Measurements from ENCODE around the gene FANCC. TPM values are rescaled to one million over a fixed set of nuclear protein-coding genes. Genes with fewer than 3 reads are reported as not detected.
A peak's percentile ranks its signal among the peaks of the same experiment; 100 is the strongest.
"Not testable (repeated sequence)": the region's sequence is repeated elsewhere in the genome, so short reads cannot be mapped to it uniquely, and the experiment has no call there.

Gene FANCC
- total RNA-seq, 1 experiment from 2014 or later = 14.6 TPM

DNA sequence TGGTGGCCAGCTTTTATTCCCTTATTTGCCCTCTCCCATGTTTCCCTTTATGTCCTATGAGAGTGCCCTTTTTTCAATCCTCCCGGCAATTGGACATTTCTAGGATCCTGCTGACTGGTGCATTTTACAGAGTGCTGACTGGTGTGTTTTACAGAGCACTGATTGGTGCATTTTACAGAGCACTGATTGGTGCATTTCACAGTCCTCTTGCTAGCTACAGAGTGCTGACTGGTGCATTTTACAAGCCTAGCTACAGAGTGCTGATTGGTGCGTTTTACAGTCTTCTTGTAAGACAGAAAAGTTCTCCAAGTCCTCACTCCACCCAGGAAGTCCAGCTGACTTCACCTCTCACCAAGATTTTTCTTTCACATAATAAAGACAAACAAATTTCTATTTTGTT lies 15.4 kb upstream of the FANCC start:
- DNase-seq (ENCODE audit: extremely low read depth, low read depth) = no peak

DNA sequence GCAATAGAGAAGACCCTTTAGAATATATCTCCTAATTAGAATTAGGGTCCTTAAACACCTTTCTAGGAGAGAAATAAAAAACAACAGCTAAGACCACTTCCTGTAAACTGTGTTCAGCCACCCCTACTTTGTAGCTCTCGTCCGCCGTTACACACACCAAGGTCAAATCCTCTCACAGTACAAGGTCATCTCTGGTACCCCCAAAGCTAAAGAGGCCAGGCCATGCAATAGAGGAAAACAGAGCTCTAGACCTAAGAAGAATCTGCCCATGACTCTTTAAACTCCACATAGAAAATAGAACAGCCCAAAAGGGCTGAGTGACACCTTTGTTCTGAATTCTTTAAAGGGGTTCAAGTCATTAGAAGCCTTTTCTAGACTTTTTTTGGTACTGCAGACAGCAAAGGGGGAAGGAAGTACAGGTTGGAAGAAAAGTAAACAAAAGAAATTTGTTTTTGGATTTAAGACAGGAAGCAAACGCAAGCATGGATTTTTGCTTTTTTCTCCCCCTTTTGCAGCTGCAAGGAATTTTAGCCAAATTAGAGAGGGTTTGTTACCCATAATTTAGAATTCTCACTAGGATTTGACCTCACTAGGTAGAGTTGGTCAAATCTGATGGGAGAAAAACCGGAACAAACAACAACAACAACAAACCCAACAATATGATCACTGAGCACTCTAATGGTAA lies 13.4 kb upstream of the FANCC start:
- no peak for DNase-seq (ENCODE audit: extremely low read depth, low read depth)

DNA sequence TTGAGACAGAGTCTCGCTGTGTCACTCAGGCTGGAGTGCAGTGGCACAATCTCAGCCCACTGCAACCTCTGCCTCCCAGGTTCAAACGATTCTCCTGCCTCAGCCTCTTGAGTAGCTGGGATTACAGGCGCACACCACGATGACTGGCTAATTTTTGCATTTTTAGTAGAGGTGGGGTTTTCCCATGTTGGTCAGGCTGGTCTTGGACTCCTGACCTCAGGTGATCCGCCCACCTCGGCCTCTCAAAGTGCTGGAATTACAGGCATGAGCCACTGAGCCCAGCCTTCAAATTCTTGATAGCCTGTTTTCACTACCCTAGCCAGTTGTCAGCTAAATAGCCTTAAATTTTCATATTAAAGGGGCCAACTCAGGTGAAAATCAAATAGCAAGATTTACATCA lies 11.6 kb upstream of the FANCC start:
- DNase-seq (ENCODE audit: extremely low read depth, low read depth) = not testable (repeated sequence)

DNA sequence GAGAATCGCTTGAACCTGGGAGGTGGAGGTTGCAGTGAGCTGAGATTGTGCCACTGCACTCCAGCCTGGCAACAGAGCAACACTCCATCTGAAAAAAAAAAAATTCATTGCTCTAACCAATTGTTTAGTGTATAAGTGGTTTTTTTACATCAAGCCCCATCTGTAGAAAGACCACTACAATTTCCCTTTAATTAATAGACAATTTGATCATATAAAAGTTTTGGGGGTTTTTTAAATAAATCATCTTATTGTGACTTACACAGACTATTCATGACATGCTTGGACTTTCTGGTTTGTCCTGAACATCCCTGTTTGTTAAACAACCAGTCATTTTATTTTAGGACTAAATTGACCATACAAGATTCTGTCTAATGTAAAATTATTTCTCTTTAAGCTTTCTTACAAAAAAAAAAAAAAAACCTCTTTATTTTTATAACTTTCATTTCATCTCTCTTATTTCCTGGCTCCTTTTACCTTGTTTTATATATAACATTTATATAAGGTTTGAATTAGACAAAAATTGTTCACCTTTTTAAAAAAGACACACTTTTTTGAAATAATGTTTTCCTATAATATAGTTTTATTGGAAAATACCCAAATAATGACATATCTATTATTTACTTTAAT lies 9.8 kb upstream of the FANCC start:
- DNase-seq (ENCODE audit: extremely low read depth, low read depth) = no peak

DNA sequence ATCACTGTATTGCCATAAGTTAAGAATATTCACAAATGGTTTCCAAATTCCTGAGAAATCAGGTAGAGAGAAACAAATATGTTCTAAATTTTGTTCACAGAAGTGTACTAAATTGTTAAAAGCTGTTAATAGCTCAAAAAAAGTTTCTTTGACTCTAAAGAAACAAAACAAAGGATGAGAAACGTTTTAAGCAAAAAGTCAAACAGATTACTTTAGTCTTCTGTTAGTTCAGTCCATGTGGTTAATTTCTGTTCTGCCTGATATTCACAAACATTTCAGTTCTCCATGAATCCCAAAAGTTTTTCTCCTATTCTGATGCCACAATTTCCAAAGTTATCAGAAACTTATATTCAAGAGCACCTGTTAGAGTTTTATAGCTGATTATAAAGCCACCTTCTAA lies 7.7 kb upstream of the FANCC start:
- DNase-seq (ENCODE audit: extremely low read depth, low read depth) = no peak

DNA sequence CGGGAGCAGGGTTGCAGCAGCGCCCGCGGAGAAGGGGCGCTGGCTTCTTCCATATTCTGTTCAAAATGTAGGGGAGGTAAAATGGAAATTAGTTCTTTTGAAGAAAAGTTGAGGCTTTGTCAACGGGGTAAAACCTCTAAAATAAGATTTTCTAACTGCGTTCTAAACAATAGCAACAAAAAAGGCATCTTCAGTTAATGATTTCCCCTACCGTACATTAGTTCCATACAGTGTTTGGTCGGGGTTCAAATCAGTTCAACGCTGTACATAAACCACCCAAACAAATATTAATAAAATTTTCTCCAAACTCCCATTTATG lies 343 bp upstream of the FANCC start:
- no peak for DNase-seq (ENCODE audit: extremely low read depth, low read depth)

DNA sequence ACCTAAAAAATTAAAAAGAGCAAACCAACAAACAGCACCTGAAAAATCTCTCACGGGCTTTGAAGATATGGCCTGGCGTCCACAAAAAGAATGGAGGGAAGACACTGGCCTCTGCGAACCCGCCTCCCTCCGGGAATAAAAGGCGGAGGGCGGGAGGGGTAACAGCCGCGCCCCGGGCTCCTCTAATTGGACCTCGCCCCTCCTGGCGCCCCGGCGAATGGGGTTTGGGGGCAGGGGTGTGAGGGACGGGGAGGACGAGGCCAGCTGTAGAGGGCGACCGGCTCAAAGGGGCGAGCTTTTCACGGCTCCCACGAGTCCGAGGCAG lies 753 bp downstream of the FANCC start:
- DNase-seq (ENCODE audit: extremely low read depth, low read depth) = peak; percentile 69

DNA sequence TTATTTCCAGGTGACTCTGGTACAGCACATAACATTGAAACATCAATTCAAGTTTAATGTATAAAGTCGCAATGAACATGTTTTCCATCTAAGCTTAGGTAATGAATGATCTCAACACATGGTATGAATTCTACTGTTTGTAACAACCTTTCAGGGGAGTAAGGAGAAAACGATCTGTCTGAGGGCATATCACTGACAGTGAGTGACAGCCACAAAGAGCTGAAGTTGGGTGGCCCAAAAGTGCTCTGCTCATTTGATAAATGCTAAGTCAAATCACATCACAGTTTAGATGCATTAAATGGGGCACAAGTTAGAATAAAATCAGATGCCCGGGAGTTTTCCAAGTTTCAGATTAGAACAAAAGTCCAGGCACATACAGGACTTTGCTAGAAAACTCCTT lies 1.2 kb downstream of the FANCC start:
- no peak for DNase-seq (ENCODE audit: extremely low read depth, low read depth)

DNA sequence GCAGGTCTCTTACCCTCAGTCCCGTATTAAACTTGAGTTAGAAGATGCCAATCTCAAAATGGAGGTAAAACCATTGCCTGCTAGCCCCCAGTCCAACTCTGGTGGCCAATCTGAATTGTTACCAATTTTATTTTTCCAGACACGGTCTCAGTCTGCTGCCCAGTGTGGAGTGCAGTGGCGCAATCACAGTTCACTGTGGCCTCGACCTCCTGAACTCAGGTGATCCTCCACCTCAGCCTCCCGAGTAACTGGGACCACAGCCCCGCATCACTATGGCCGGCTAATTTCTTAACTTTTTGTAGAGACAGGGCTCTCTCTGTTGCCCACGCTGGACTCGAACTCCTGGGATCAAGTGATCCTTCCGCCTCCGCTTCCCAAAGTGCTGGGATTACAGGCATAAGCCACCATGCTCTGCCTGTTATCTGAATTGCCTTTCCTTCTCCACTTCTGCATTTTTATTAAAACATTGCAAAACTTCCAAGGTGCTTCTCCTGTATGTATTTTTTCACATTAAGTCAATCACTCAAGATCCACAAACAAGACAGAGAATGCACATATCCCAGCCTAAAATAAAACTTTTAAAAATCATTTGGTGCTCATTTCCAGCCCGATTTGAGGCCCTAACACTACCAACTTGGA lies 2.3 kb downstream of the FANCC start:
- DNase-seq (ENCODE audit: extremely low read depth, low read depth) = no peak

DNA sequence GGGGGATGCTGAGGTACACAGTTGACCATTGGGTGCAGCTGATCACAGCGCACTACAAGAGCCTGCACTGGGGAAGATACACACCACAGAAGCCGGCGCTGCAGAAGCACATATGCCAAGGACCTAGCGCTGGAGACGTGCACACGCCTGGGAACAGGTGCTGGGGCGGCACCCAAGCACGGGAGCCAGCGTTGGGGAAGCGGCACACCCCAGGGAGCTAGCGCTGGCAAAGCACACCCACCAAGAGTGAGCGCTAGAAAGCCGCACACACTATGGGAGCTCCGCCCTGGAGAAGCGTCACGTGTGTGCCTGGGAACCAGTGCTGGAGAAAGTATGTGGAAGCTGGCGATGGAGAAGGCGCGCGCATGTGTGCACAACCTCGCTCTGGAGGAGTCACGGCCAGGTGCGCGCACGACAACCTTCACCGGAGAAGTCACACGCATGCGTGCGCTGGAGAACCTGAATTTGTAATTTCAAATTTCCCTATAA lies 4.5 kb downstream of the FANCC start:
- DNase-seq (ENCODE audit: extremely low read depth, low read depth) = peak; percentile 63

DNA sequence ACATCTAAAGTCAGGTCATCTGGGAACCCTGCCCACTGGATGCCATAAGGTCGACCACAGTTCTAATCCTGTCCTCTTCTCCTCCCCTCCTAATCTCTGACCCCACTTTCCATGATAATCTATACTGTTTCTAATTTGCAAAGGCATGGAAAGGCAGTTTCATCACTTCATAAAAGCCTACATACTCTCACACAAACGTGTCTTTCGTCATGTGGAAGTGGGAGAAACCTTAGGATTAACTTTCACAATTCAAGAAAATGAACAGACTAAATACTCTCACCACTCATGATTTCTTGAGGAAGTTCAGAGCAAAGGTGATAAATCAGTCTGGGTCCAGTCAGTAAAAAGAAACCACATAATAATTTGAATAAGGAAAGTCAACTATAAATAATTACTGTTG lies 5.5 kb downstream of the FANCC start:
- DNase-seq (ENCODE audit: extremely low read depth, low read depth) = no peak

DNA sequence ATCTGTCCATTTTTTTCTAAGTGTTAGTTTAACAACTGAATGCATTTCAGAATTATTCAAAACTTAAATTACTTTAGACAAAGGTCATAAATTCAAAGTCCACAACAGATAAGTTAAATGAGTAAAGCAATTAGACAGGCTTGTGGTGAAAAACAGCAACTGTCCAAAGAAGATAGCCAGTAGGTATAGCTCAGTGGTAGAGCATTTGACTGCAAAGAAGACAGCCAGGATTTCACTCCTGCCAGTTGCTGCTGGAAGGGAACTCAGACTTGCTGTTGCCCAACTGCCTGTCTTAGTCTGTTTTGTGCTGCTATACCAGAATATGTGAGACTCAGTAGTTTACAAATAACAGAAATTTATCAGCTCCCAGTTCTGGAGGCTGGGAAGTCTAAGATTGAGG lies 10.0 kb downstream of the FANCC start:
- no peak for DNase-seq (ENCODE audit: extremely low read depth, low read depth)

DNA sequence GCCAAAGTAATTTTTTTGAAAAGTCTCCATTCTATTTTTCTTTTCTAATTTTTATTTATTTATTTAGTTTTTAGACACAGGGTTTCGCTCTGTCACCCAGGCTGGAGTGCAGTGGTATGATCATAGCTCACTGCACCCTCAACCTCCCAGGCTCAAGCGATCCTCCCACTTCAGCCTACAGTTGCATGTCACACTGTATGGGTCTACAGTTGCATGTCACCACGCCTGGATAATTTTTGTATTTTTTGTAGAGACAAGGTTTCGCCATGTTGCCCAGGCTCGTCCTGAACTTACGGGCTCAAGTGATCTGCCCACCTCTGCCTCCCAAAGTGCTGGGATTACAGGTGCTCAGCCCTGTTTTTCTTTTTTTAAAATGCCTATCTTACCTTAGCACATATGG lies 10.7 kb downstream of the FANCC start:
- DNase-seq (ENCODE audit: extremely low read depth, low read depth) = no peak

DNA sequence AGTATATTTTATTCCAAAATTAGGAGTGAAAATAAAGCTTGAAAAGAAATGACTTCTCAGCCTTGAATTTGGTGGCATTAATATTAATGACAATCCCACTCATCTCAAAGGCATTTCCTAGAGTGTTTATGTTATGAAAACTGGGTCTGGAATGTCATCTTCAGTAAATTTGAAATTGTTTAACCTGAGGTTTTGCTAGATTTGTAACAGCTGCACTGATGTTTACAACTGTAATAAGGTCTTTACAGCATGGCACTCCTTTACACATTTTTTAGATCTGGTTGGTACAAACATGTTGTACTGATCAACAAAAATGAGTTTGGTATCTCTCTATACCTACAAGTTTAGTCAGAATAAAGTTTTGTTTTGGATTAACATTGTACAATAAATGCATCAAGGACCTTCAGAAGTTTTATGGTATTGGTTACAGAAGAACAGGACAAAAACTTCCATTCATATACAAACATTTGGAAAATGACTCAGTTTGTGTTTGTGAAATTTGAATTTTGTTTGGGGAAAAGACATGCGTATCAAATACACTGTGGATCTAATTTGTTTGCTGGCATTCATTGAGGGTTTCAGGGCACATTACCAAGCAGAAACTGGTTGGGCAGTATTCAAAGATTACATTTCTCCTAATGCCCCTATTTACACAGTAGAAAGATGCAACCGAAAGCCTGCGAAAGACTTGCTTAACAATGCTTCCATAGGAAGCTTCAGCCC lies 11.6 kb downstream of the FANCC start:
- no peak for DNase-seq (ENCODE audit: extremely low read depth, low read depth)

DNA sequence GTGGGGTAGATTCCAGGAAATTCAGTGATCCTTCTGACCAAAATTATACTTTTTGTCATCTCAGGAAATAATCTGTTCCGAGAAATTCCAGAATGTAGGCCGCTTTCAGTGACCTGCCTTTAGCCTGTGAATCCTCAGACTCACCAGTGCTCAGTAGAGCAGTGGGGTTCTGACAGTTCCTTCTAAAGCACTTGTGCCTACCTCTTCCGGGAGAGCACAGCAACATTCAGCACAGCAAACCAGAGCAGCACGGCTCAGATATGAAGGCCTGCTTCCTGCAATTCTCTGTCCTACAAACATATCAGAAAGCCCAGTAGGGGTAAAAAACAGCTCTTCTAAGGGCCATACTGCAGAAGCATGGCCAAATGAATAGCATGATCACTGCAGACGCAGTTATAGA lies 15.0 kb downstream of the FANCC start:
- no peak for DNase-seq (ENCODE audit: extremely low read depth, low read depth)

DNA sequence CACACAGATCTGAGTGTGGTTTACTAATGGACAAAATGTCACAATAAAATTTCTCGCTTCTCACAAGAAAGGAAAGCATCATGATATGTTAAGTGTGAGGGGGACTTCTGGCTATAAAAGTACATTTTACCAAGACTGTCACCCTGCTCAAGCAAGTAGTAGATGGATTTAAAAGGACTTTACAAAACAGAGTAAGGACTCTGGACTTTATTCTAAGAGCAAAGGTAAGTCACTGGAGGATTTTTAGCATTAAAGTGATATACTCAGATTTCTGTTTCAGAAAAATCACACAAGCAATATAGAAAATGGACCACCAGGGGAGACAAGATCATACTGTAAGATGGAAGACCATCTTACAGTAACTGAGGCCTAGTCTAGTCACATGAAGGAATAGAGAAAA lies 19.7 kb downstream of the FANCC start:
- DNase-seq (ENCODE audit: extremely low read depth, low read depth) = no peak

DNA sequence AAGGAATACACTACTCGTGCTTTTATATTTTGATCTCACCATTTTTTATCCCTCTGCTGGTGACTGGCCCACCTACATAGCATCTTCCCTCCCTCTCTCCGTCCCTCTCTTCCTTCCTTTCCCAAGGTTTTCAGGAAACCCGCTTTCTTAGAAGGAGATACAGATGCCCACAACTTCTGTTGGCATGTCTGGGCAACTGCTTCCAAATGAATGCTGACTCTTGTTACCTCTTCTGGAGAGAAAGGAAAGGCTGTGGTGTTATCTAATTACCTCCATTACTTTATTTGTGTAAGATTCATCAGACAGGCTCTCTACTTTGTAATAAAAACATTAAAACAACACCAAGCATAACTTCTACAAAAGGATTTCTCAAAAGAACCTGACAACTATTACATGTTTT lies 20.2 kb downstream of the FANCC start:
- no peak for DNase-seq (ENCODE audit: extremely low read depth, low read depth)

DNA sequence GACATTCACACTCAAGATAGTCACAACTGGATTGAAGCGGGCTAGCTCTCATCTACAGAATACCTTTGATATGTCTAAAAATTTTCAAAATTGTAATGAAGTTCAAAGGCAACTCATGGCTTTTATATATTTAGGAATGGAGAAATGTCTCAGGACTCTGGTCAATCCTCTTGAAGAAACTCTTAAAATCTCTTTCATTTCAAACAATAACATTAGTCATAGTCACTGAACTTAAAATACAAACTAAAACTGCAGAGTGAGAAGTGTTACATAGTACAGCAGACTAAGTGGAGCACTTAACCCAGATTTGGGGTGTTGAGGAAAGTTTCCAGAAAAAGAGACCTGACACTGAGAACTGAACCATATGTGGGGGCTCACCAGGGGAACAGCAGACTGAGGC lies 20.7 kb downstream of the FANCC start:
- no peak for DNase-seq (ENCODE audit: extremely low read depth, low read depth)

DNA sequence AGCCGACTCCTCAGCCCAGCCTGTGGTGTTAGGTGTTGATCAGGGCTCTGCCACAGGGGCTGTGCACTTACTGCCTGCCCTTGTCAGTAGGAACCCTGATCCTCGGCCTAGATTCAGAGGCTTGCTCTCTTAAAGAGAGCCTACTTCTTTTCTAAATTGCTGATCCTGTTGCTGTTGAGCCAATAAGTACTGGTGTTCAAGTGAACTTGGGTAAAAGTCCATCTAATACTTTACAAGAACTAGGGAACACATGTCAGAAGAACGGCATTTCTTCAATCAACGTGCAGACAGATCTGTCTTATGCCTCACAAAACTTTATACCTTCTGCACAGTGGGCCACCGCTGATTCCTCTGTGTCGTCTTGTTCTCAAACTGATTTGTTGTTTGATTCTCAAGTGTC lies 24.2 kb downstream of the FANCC start:
- DNase-seq (ENCODE audit: extremely low read depth, low read depth) = not testable (repeated sequence)

DNA sequence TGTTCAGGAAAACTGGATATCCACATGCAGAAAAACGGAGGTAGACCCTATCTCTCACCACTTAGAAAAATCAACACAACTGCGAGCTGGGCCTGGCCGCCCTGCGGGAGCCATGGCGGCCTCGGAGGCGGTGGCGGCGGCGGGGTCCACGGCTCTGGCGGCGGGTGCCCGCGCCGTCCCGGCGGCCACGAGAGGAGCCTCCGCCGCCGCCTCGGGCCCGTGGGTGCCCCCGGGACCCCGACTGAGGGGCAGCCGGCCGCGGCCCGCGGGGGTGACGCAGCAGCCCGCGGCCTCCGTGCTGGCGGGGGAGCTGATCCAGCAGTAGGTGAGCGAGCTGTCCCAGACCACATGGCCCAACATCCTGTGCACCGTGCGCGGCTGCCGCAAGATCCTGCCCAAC lies 25.3 kb downstream of the FANCC start:
- DNase-seq (ENCODE audit: extremely low read depth, low read depth) = no peak

DNA sequence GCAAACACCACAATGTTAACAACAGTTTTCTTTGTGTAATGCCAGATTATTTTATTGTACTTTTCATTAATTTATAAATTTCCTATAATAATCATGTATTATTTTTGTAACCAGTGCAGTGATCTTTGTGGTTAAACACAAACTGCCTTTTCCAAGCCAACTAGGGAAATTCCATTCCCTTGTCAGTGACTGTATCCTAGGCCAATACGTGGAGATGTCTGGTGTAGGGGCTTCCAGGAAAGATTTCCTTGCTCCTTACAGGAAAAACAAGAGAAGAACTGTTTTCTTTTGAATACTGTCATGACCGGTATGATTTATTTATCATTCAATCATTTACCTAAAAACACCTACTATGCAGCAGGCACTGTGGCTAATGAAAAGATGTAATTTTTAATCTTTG lies 31.4 kb downstream of the FANCC start:
- DNase-seq (ENCODE audit: extremely low read depth, low read depth) = no peak

DNA sequence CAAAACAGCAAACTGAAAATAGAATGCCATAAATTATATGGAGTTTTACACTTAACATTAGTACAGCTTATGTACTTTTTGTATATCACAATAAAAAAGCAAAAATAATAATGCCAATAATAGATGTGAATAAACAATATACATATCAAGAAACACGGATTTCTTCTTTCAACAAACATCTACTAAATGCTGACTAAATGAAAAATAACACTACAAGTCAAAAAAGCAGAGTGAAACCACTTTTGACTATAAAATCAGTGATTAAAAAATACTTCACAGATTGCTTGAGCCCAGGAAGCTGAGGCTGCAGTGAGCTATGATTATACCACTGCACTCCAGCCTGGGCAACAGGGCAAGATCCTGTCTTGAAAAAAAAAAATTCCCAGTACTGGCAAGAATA lies 32.2 kb downstream of the FANCC start:
- DNase-seq (ENCODE audit: extremely low read depth, low read depth) = no peak
